Neural progenitor cell (in vitro differentiated cells): ENCODE measurements around the gene EMC6.

Experiments
- CTCF ChIP-seq: fragments of 200-600 bp; sonication (generic); IDR thresholded peaks from 2 replicates; pipeline ENCODE4 v1.5.1; 2017; ENCODE audit warnings: antibody characterized with exemption, mild to moderate bottlenecking
- EZH2 ChIP-seq: fragments of 200-600 bp; sonication (generic); IDR thresholded peaks from 2 replicates; pipeline ENCODE4 v1.6.1; 2017; ENCODE audit warnings: antibody characterized with exemption, mild to moderate bottlenecking, moderate library complexity
- EZH2phosphoT487 ChIP-seq: fragments of 200-600 bp; sonication (generic); IDR thresholded peaks from 2 replicates; pipeline ENCODE4 v1.6.1; 2017; ENCODE audit warnings: antibody characterized with exemption

GRCh38 chr17:3682033-3682432 lies 13.4 kb downstream of the EMC6 start:
- TF ChIP-seq EZH2 (no peak), CTCF (no peak), EZH2phosphoT487 (no peak)
